MG63 (cell line): ENCODE results near the gene PRC1. TPM values are rescaled to one million over a fixed set of nuclear protein-coding genes. Genes with fewer than 3 reads are reported as not detected.

Experiments
- total RNA-seq: library from RNA; depleted of rRNA; stranded (reverse); fragments of >200 nt; shearing (Covaris generic); gene quantifications from 2 replicates; pipeline ENCODE4 v1.2.3, GENCODE V29; 2014; ENCODE audit warnings: low replicate concordance; rRNA removed

PRC1 gene
- total RNA-seq, 1 experiment from 2014 or later, result 268 TPM

Other genes starting within 250 kb of the PRC1 start
- gene FURIN, start 125.9 kb downstream of the PRC1 start, total RNA-seq, result 14.7 and 19.3 TPM in 2 replicates
- 10.5 and 13.7 TPM in 2 replicates for gene FES, start 110.0 kb downstream of the PRC1 start, total RNA-seq
- 9.5 and 45.8 TPM in 2 replicates for gene MAN2A2, start 91.2 kb downstream of the PRC1 start, total RNA-seq
- 32.6 and 51.9 TPM in 2 replicates for gene HDDC3, start 62.0 kb downstream of the PRC1 start, total RNA-seq
- 43.1 and 64.2 TPM in 2 replicates for gene UNC45A, start 59.2 kb downstream of the PRC1 start, total RNA-seq
- 25.7 and 27.5 TPM in 2 replicates for gene RCCD1, start 39.7 kb downstream of the PRC1 start, total RNA-seq
- 3.2 and 14.6 TPM in 2 replicates for gene VPS33B, start 28.1 kb upstream of the PRC1 start, total RNA-seq
- not detected in 2 replicates for gene SV2B, start 105.7 kb upstream of the PRC1 start, total RNA-seq